ENCODE measurements around the gene BLOC1S5.

DNA sequence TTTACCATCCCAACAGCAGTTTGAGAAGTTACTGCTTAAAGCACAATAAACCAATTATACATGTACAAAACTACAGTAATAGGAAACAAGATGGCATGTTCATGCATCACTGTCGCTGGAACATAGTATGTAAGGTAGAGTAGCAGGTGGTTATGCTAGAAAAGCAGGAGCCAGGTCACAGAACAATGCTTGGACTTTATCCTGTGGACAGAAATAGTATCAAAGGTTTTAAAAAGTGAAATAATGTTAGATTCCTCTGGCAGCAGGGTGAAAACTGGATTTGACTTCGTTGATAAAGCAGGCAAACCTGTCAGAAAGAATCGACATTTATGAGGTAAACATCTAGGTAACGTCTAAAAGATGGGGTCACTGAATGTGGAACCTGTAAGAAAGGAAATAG lies 2.5 kb downstream of the BLOC1S5 start:
- TF ChIP-seq, protein P1, sequence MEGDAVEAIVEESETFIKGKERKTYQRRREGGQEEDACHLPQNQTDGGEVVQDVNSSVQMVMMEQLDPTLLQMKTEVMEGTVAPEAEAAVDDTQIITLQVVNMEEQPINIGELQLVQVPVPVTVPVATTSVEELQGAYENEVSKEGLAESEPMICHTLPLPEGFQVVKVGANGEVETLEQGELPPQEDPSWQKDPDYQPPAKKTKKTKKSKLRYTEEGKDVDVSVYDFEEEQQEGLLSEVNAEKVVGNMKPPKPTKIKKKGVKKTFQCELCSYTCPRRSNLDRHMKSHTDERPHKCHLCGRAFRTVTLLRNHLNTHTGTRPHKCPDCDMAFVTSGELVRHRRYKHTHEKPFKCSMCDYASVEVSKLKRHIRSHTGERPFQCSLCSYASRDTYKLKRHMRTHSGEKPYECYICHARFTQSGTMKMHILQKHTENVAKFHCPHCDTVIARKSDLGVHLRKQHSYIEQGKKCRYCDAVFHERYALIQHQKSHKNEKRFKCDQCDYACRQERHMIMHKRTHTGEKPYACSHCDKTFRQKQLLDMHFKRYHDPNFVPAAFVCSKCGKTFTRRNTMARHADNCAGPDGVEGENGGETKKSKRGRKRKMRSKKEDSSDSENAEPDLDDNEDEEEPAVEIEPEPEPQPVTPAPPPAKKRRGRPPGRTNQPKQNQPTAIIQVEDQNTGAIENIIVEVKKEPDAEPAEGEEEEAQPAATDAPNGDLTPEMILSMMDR (optimal IDR thresholded peaks at IDR 0.05 in 1 of 3, IDR thresholded peaks at IDR 0.05 in 1 of 3, conservative IDR thresholded peaks at IDR 0.05 in 1 of 3; ENCODE audit: extremely low read depth in 1 of 3, insufficient read depth in 2 of 3, low read length in 3 of 3) = no peak
- no peak for TF ChIP-seq EZH2 (IDR thresholded peaks at IDR 0.05; ENCODE audit: low read length)
